ENCODE results near the gene SBNO1.

GRCh38 chr12:123397400-123397799, 32.8 kb upstream of the SBNO1 start:
- TF ChIP-seq CTCF (IDR thresholded peaks at IDR 0.05; ENCODE audit: low read depth, low read length, poor library complexity, severe bottlenecking) (no peak), EZH2phosphoT487 (IDR thresholded peaks at IDR 0.05; ENCODE audit: borderline replicate concordance, low read length) (no peak)

Measured in DOHH2 (cell line).